ENCODE results near the gene SGPP2.

Gene SGPP2

GRCh38 chr2:222479859-222480258 is 55.5 kb downstream of the SGPP2 start:
- no peak for DNase-seq

- no peak for DNase-seq
Measured at GRCh38 chr2:222480497-222480896, 56.2 kb downstream of the SGPP2 start.

- DNase-seq = no peak
Measured at GRCh38 chr2:222481941-222482340, 57.6 kb downstream of the SGPP2 start.

- DNase-seq = no peak
Measured at GRCh38 chr2:222483513-222484039, 59.2 kb downstream of the SGPP2 start.

DNA sequence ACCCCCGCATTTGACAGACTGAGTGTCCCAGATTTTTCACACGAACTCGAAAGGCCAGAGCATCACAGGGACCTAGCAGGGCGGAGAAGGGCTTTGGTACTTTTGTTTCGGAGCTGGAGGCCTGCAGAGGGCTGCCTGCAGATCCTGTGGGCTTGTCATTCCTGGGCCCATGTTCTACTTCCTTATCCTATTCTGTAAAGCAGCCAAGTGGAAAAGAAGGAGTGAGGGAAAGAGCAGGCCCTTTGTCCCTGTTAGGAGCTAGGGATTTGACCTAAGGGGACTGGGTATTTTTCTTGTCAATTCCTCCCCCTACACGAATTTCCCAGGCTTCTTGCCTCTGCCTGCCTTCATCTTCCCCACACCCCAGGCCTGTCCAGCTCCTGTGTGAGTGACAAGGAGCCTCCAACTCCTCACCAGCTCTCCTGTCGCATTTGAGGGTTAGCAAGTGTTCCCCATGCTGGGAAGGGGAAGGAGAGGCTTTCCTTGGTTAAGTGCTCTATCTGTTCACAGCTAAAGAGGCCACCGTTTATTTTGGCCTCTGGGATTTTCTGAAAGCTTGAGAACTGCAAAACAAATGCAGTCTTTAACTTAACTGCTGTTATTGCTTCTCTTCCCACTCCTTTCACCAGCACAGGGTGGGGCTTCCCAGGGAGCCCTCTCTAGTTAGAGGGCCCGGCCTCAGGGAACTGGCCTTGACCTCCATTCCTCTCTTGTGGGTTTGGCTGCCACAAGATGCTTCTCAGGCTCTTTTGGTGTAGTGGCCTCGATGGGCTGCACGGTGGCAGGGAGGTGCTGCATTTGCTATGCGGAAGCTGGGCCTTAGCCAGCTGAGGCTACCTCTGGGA is 61.2 kb downstream of the SGPP2 start:
- DNase-seq = no peak

- no peak for DNase-seq
Measured at GRCh38 chr2:222490131-222490530, 65.8 kb downstream of the SGPP2 start.

- DNase-seq = no peak
Measured at GRCh38 chr2:222492683-222493082, 68.3 kb downstream of the SGPP2 start.

DNA sequence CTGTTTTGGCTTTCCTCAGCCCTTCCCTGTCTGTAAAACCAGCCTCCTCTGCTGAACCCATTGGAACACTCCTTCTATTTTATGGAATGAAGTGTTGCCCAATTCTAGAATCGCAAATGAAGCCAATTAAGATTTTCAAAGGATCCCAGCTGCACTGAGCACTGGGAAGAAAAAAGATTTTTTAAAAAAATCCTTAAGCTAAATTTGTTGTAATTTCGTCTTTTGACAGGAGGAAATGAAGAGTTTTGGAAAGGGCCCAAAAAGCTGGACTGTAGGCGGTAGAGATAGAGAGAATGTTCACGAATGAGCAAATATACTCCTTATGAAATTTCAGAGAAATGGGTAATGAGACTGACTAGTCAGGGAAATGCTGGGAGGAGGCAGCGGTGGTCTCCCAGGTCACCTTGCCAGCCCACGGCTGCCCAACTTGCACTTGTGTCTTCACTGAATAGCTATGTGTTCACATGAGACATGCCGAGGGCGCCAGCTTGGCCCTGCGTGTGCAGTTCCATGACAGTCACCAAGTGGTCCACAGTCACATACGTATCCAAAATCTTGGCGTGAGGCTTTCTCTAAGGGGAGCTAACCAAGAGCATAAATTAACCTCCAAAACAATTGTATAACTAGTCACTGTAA is 69.9 kb downstream of the SGPP2 start:
- no peak for DNase-seq

DNA sequence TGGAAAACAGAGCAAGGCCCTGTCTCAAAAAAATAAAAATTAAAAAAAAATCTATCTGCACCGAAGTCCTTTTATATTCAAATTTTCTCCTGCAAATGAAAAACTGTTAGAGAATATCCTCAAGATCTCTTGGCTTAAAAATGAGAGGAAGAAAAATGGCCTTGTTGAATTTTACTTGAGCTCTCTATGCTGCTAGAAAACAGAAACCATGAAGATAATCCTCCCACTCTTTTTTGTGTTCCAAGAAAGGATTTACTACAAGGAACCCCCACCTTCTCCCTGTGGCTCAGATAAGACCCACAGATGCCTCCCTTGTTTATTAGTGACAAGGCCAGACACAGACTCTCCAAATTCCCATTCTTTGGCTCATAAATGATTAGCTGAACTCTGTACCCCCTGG is 71.0 kb downstream of the SGPP2 start:
- DNase-seq = no peak

GRCh38 chr2:222499226-222499625 is 74.9 kb downstream of the SGPP2 start:
- no peak for DNase-seq

DNA sequence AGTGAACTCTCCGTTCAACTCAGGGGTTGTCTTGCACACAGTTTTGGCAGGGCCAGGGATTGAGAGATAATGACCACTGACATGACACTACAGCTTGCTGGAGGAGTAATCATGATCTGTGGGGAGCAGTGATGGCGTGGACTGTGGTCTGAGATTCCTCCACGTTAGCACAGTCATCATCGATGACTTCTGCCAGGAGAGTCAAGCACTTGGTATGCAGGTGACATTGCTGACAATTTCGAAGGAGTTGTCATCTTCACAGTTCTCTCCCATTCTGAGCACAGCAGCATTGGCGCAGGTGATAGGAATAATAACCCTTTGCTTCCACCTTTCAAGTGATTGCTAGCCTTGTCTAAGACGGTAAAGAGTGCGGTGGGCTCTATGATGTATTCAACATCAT is 79.8 kb downstream of the SGPP2 start:
- no peak for DNase-seq

- DNase-seq = no peak
Measured at GRCh38 chr2:222504719-222505118, 80.4 kb downstream of the SGPP2 start.

- DNase-seq = no peak
Measured at GRCh38 chr2:222506230-222506935, 82.0 kb downstream of the SGPP2 start.

GRCh38 chr2:222514901-222515300 is 90.6 kb downstream of the SGPP2 start:
- no peak for DNase-seq

GRCh38 chr2:222518570-222519381 is 94.4 kb downstream of the SGPP2 start:
- DNase-seq = no peak

DNA sequence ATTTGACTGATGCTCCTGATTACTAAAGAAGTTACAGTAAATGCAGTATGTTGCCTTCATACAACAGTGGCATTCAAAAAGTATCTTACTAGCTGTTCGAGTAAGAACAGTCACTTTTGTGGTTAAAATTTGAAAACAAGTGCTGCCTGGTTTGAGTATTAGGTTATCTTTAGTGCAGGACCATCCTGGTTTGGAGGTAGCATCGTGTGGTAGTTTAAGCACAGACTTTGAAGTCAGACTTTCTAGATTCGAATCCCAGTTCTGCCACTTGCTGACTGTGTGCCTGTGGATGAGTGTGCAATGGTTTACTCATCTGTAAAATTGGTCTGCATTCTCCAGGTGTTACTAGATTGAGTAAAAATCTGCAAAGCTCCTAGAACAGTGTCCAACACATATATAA is 96.8 kb downstream of the SGPP2 start:
- no peak for DNase-seq

DNA sequence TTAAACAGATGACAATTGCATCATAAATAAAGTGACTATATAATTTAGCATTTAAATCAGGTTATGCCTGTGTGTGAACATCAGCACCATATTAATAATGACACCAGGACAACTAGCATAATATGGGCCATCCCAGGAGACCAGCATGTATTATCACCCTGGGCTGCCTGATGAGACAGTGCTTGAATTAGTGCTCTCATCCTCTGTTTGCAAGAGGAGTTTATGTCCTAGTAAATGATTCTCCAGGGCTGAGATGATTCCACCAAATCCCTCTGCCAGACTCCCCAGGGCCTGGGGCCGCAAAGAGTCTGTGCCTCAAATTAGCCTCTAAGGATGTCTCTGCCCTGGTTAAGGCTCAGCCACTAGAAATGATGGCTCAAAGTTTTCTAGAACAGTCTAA is 97.7 kb downstream of the SGPP2 start:
- DNase-seq = no peak

GRCh38 chr2:222523783-222524544 is 99.6 kb downstream of the SGPP2 start:
- no peak for DNase-seq

DNA sequence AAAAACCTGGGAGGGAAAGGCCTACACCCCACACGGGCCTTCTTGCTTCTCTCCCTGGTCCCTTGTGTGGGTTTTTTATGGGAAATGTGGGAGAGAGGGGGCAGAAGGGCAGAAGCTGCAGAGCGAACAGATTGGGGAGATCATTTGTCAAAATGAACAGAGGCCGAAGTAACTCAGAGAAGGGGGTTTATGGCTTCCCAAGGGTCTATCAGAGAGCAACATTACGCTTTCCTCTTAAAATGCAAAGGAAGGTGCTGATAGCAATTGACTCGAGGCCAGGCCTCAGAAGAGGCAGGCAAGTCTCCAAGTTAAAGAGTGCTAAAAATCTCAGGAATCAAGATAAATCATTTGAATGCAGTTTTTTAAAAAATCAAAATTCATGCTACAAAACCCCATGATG is 101.5 kb downstream of the SGPP2 start:
- DNase-seq = no peak

DNA sequence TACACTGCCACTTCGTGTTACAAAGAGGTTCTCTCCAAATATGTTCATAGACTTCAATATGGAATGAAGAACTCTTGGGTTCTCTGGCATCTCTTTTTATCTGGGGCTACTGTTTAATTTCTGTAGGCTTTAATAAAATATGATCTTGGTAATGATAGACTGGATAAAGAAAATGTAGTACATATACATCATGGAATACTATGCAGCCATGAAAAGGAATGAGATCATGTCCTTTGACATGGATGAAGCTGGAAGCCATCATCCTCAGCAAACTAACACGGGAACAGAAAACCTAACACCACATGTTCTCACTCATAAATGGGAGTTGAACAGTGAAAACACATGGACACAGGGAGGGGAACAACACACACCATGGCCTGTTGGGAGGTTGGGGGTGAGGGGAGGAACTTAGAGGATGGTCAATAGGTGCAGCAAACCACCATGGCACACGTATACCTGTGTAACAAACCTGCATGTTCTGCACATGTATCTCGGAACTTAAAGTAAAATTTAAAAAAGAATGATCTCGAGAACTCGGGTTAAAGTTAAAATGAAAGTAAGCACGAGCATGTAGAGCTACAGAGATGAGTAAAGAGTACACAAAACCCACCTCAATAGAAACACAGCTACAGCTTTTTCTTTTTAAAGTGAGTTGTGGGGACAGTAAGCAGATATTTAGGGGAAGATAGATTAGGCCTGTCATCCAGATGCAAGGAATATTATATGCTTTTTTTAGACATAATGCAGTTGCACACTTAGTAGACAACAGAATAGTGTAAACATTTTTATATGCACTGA is 102.3 kb downstream of the SGPP2 start:
- DNase-seq = no peak

- no peak for DNase-seq
Measured at GRCh38 chr2:222532315-222532714, 108.0 kb downstream of the SGPP2 start.
